HEK293 (cell line): ENCODE results near the gene TBCEL.

Experiments
- HOXD13 ChIP-seq: sonication (generic); formaldehyde crosslinking; IDR thresholded peaks from 2 replicates; pipeline ENCODE4 v1.8.0; 2022; ENCODE audit warnings: missing genetic modification reagents, borderline replicate concordance
- KLF1 ChIP-seq: fragments of 450-650 bp; formaldehyde crosslinking; IDR thresholded peaks from 2 replicates; pipeline ENCODE4 v1.5.1; 2016; ENCODE audit warnings: missing biosample characterization, missing genetic modification characterization
- SP2 ChIP-seq: fragments of 450-650 bp; formaldehyde crosslinking; IDR thresholded peaks from 2 replicates; pipeline ENCODE4 v1.5.1; 2016; ENCODE audit warnings: missing biosample characterization, missing genetic modification characterization
- ZBTB20 ChIP-seq: fragments of 450-650 bp; formaldehyde crosslinking; IDR thresholded peaks from 2 replicates; pipeline ENCODE4 v1.5.1; 2016; ENCODE audit warnings: missing biosample characterization, missing genetic modification characterization
- ZNF184 ChIP-seq: fragments of 450-650 bp; IDR thresholded peaks from 2 replicates; pipeline ENCODE4 v1.5.1; 2018; ENCODE audit warnings: missing biosample characterization, mild to moderate bottlenecking, missing genetic modification characterization
- ZNF2 ChIP-seq: fragments of 450-650 bp; formaldehyde crosslinking; IDR thresholded peaks from 2 replicates; pipeline ENCODE4 v1.5.1; 2016; ENCODE audit warnings: missing biosample characterization, missing genetic modification characterization
- ZNF274 ChIP-seq, 2 experiments: fragments of 200-500 bp in 1 of 2; fragments of 450-650 bp in 1 of 2; sonication (Bioruptor generic) in 1 of 2; formaldehyde crosslinking in 1 of 2; IDR thresholded peaks; 2 replicates each; pipeline versions ENCODE4 v1.5.1 to v1.6.1; 2014 to 2016; ENCODE audit warnings: borderline replicate concordance in 1 of 2, inconsistent platforms in 1 of 2, low read length in 1 of 2, missing biosample characterization in 1 of 2, missing genetic modification characterization in 1 of 2
- ZNF623 ChIP-seq: fragments of 450-650 bp; formaldehyde crosslinking; IDR thresholded peaks from 2 replicates; pipeline ENCODE4 v1.5.1; 2016; ENCODE audit warnings: missing biosample characterization, missing genetic modification characterization
- ZNF785 ChIP-seq: fragments of 450-650 bp; formaldehyde crosslinking; IDR thresholded peaks from 2 replicates; pipeline ENCODE4 v1.5.1; 2016; ENCODE audit warnings: missing biosample characterization, missing genetic modification characterization
- TF ChIP-seq, protein P1 (sequence below): fragments of 450-650 bp; formaldehyde crosslinking; IDR thresholded peaks from 2 replicates; pipeline ENCODE4 v1.5.1; 2016; ENCODE audit warnings: missing biosample characterization, missing genetic modification characterization
- TF ChIP-seq, protein P2 (sequence below): fragments of 450-650 bp; formaldehyde crosslinking; IDR thresholded peaks from 2 replicates; pipeline ENCODE4 v1.5.1; 2016; ENCODE audit warnings: missing biosample characterization, missing genetic modification characterization, borderline replicate concordance
- TF ChIP-seq, protein P3 (sequence below): fragments of 450-650 bp; formaldehyde crosslinking; IDR thresholded peaks from 2 replicates; pipeline ENCODE4 v1.5.1; 2016; ENCODE audit warnings: missing biosample characterization, missing genetic modification characterization

DNA sequence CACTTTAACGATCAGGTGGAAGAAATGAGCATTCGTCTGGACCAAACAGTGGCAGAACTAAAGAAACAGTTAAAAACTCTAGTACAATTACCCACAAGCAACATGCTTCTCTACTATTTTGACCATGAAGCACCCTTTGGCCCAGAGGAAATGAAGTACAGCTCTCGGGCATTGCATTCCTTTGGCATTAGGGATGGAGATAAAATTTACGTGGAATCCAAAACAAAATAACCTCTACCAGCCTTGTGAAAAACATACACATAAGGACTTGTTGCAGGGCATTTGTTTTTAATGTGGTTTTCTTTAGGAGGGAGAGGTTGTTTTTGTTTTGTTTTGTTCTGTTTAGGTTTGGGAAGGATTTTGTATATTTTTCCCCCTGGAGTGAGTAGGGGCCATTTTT, 63.0 kb downstream of the TBCEL start:
- TF ChIP-seq ZNF623 (tag by site-specific recombination) (no peak), HOXD13 (CRISPR knock-in tag) (no peak), ZNF2 (tag by site-specific recombination) (no peak), ZNF785 (tag by site-specific recombination) (no peak), ZNF274 (IDR thresholded peaks at IDR 0.05; ENCODE audit: low read length) (no peak), ZNF274 (tag by site-specific recombination; IDR thresholded peaks at IDR 0.05; ENCODE audit: borderline replicate concordance) (no peak), ZBTB20 (tag by site-specific recombination) (no peak), SP2 (tag by site-specific recombination) (no peak), ZNF184 (tag by site-specific recombination) (no peak), KLF1 (tag by site-specific recombination) (no peak)
- TF ChIP-seq, protein P1, sequence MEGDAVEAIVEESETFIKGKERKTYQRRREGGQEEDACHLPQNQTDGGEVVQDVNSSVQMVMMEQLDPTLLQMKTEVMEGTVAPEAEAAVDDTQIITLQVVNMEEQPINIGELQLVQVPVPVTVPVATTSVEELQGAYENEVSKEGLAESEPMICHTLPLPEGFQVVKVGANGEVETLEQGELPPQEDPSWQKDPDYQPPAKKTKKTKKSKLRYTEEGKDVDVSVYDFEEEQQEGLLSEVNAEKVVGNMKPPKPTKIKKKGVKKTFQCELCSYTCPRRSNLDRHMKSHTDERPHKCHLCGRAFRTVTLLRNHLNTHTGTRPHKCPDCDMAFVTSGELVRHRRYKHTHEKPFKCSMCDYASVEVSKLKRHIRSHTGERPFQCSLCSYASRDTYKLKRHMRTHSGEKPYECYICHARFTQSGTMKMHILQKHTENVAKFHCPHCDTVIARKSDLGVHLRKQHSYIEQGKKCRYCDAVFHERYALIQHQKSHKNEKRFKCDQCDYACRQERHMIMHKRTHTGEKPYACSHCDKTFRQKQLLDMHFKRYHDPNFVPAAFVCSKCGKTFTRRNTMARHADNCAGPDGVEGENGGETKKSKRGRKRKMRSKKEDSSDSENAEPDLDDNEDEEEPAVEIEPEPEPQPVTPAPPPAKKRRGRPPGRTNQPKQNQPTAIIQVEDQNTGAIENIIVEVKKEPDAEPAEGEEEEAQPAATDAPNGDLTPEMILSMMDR, result no peak
- TF ChIP-seq, protein P2, sequence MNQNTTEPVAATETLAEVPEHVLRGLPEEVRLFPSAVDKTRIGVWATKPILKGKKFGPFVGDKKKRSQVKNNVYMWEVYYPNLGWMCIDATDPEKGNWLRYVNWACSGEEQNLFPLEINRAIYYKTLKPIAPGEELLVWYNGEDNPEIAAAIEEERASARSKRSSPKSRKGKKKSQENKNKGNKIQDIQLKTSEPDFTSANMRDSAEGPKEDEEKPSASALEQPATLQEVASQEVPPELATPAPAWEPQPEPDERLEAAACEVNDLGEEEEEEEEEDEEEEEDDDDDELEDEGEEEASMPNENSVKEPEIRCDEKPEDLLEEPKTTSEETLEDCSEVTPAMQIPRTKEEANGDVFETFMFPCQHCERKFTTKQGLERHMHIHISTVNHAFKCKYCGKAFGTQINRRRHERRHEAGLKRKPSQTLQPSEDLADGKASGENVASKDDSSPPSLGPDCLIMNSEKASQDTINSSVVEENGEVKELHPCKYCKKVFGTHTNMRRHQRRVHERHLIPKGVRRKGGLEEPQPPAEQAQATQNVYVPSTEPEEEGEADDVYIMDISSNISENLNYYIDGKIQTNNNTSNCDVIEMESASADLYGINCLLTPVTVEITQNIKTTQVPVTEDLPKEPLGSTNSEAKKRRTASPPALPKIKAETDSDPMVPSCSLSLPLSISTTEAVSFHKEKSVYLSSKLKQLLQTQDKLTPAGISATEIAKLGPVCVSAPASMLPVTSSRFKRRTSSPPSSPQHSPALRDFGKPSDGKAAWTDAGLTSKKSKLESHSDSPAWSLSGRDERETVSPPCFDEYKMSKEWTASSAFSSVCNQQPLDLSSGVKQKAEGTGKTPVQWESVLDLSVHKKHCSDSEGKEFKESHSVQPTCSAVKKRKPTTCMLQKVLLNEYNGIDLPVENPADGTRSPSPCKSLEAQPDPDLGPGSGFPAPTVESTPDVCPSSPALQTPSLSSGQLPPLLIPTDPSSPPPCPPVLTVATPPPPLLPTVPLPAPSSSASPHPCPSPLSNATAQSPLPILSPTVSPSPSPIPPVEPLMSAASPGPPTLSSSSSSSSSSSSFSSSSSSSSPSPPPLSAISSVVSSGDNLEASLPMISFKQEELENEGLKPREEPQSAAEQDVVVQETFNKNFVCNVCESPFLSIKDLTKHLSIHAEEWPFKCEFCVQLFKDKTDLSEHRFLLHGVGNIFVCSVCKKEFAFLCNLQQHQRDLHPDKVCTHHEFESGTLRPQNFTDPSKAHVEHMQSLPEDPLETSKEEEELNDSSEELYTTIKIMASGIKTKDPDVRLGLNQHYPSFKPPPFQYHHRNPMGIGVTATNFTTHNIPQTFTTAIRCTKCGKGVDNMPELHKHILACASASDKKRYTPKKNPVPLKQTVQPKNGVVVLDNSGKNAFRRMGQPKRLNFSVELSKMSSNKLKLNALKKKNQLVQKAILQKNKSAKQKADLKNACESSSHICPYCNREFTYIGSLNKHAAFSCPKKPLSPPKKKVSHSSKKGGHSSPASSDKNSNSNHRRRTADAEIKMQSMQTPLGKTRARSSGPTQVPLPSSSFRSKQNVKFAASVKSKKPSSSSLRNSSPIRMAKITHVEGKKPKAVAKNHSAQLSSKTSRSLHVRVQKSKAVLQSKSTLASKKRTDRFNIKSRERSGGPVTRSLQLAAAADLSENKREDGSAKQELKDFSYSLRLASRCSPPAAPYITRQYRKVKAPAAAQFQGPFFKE, result no peak
- TF ChIP-seq, protein P3, sequence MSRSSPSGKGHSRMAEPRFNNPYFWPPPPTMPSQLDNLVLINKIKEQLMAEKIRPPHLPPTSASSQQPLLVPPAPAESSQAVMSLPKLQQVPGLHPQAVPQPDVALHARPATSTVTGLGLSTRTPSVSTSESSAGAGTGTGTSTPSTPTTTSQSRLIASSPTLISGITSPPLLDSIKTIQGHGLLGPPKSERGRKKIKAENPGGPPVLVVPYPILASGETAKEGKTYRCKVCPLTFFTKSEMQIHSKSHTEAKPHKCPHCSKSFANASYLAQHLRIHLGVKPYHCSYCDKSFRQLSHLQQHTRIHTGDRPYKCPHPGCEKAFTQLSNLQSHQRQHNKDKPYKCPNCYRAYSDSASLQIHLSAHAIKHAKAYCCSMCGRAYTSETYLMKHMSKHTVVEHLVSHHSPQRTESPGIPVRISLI (tag by site-specific recombination), result no peak
